Type B pancreatic cell (in vitro differentiated cells): ENCODE measurements around the gene TSHZ1. TPM values are rescaled to one million over a fixed set of nuclear protein-coding genes. Genes with fewer than 3 reads are reported as not detected.
A peak's percentile ranks its signal among the peaks of the same experiment; 100 is the strongest.

Experiments used
- DNase-seq: peaks from one replicate; pipeline ENCODE4 v3.0.0; 2021; ENCODE audit warnings: mixed read lengths; ENCODE audit not compliant: unreplicated experiment; ENCODE audit errors: extremely low spot score
- H3K27ac Mint-ChIP-seq: 2 replicates; pipeline ENCODE4 v1.8.0; 2021; ENCODE audit warnings: mild to moderate bottlenecking, mixed read lengths
- H3K27me3 Mint-ChIP-seq: 2 replicates; pipeline ENCODE4 v1.8.0; 2021; ENCODE audit warnings: mixed read lengths
- H3K36me3 Mint-ChIP-seq: 2 replicates; pipeline ENCODE4 v1.8.0; 2021; ENCODE audit warnings: mixed read lengths
- H3K4me1 Mint-ChIP-seq: one replicate; pipeline ENCODE4 v1.8.0; 2021; ENCODE audit warnings: mixed read lengths; ENCODE audit not compliant: unreplicated experiment
- H3K4me3 Mint-ChIP-seq: 2 replicates; pipeline ENCODE4 v1.8.0; 2021; ENCODE audit warnings: mild to moderate bottlenecking, mixed read lengths
- H3K9me3 Mint-ChIP-seq: 2 replicates; pipeline ENCODE4 v1.8.0; 2021; ENCODE audit warnings: mixed read lengths
- total RNA-seq: library from RNA; stranded (reverse); gene quantifications from 2 replicates; pipeline ENCODE4 v1.2.1, GENCODE V29; 2021; ENCODE audit warnings: low replicate concordance
- TF ChIP-seq, protein P1 (sequence below): fragments of 200-600 bp; sonication (generic); conservative IDR thresholded peaks from 2 replicates; pipeline ENCODE4 v1.5.0; 2021; ENCODE audit warnings: antibody characterized with exemption, mild to moderate bottlenecking

The TSHZ1 gene
- total RNA-seq, 1 donor from 2014 or later, result 79.9 TPM

DNA sequence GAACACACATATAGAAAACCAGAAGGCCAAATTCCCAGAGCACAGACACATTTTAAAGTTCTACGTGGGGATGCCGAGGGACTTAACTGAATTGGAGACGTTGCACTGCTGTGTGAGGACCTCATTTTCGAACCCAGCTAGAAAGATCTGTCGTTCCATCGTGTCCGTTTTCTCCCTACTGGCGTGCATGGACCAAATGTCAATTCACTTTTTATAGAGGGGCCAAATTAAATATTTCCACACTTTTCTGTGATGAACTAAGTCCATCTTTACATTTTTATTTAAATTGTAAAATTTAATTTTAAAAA lies 692 bp upstream of the TSHZ1 start:
- Mint-ChIP-seq H3K9me3 (no peaks in the 10 kb centered on the region), H3K36me3 (peaks cover 25% of the 10 kb centered on the region), H3K27me3 (peaks cover 39% of the 10 kb centered on the region), H3K4me3 (peak overlapping the region; percentile 89), H3K27ac (peak overlapping the region; percentile 86), H3K4me1 (peaks cover 36% of the 10 kb centered on the region)
- TF ChIP-seq, protein P1, sequence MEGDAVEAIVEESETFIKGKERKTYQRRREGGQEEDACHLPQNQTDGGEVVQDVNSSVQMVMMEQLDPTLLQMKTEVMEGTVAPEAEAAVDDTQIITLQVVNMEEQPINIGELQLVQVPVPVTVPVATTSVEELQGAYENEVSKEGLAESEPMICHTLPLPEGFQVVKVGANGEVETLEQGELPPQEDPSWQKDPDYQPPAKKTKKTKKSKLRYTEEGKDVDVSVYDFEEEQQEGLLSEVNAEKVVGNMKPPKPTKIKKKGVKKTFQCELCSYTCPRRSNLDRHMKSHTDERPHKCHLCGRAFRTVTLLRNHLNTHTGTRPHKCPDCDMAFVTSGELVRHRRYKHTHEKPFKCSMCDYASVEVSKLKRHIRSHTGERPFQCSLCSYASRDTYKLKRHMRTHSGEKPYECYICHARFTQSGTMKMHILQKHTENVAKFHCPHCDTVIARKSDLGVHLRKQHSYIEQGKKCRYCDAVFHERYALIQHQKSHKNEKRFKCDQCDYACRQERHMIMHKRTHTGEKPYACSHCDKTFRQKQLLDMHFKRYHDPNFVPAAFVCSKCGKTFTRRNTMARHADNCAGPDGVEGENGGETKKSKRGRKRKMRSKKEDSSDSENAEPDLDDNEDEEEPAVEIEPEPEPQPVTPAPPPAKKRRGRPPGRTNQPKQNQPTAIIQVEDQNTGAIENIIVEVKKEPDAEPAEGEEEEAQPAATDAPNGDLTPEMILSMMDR, result no peak
- DNase-seq, result no peak

DNA sequence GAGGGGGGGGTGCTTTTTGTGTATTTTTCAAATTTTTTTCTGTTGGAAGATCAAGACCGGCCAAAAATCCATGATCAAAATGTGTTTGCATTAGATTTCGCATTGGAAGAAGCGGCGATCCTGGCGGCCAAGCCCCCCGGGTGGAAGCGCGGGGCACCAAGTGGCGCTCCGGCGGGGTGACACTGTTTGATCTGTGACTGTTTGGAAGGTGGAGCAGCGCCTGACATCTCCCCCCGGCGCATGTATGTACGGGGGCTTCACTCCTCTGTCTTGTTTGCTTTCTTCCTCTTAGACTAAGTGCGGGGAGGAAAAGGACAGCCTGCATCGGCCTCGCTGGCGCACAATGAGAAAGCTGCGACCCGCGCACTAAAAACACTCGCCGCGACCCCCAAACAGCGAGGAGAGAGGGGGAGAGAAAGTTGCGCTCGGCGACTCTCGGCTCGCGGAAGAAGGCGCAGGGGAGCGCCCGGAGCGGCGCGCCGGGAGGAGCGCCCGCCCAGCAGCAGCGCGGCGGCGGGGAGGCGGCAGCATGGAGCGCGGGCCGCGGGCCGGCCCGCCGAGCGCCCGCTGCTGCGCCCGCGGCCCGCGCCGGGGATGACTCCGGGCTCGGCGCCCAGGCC lies 515 bp downstream of the TSHZ1 start:
- TF ChIP-seq, protein P1, result no peak
- no peak for DNase-seq
- Mint-ChIP-seq H3K27me3 (peaks cover 32% of the 10 kb centered on the region), H3K4me1 (peaks cover 37% of the 10 kb centered on the region), H3K36me3 (peaks cover 29% of the 10 kb centered on the region), H3K27ac (peak overlapping the region; percentile 86), H3K4me3 (peak overlapping the region; percentile 89), H3K9me3 (no peaks in the 10 kb centered on the region)

DNA sequence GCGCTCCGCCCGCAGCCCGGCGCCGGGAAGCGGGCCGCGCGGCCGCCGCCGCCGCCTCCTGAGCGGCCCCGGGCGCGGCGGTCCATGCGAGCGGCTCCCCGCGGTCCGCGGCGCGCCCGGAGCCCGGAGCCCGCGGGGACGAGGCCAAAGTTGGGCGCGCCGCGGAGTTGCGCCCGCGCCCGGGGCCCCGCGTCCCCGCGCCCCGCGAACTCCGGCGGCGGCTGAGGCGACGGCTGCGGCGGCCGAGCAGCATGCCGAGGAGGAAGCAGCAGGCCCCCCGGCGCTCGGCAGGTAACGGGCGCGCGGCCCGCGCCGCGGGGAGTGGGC lies 992 bp downstream of the TSHZ1 start:
- no peak for DNase-seq
- Mint-ChIP-seq H3K4me3 (no peak overlapping the region), H3K27me3 (peaks cover 29% of the 10 kb centered on the region), H3K27ac (no peak overlapping the region), H3K9me3 (no peaks in the 10 kb centered on the region), H3K36me3 (peaks cover 27% of the 10 kb centered on the region), H3K4me1 (peaks cover 39% of the 10 kb centered on the region)
- TF ChIP-seq, protein P1, result no peak

DNA sequence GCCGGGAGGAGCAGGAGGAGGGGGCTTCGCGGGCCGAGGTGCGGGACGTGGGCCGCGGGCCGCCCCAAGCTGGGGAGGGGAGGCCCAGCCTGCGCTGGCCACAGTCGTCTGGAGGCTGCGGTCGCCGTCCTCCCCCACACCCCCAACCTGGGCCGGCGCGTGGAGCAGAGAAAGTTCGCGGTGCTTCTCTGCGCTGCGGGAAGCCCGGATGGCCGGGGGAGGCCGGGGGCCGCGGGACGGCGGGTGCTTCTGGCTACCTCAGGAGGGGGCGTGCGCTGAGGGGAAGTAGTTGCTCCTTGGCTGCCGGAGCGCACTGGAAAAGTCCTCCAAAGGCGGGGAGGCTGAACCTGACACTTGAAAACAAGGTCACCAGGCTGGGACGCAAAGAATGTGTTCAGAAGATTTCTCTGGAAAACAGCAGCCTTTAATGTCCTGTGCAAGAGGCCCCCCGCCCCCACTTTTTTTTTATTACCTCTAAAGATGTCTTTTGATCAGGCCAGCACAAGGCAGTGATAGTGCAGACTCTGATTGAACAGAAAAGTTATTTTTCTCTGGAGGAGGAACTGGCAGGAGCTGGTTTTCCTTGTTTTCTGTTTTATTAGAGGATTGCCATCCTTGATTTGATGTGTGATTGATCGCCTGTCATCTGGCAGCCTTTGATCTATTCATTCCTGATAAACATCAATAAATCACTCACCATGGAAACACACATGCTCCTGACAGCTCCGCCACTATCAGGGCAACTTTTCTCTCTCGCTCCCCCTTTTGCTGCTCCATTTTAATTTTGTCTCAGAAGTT lies 1.6 kb downstream of the TSHZ1 start:
- H3K27me3 Mint-ChIP-seq, result peaks cover 28% of the 10 kb centered on the region
- peaks cover 27% of the 10 kb centered on the region for H3K36me3 Mint-ChIP-seq
- H3K4me3 Mint-ChIP-seq, result peak overlapping the region; percentile 89
- H3K27ac Mint-ChIP-seq, result peak overlapping the region; percentile 84
- peak; percentile 78 for DNase-seq
- H3K4me1 Mint-ChIP-seq, result peaks cover 43% of the 10 kb centered on the region
- no peaks in the 10 kb centered on the region for H3K9me3 Mint-ChIP-seq
- TF ChIP-seq, protein P1, result no peak

DNA sequence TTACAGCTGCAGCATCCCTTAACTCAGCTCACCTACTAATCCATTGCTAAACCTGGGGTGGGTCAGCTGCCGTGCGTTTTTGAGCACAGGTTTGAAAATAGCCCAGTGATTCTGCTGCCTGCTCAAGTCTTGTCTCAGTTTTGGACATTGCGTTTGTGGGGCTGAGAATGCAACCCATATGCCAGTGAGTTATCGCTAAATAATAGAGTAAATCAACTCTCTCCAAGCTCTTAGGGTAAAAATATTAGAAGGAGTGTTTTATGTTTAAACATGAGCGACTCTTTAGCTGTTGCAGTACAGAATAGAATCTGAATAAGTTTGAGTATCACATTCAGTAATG lies 2.1 kb downstream of the TSHZ1 start:
- Mint-ChIP-seq H3K4me1 (peaks cover 43% of the 10 kb centered on the region), H3K27ac (peak overlapping the region; percentile 84), H3K4me3 (peak overlapping the region; percentile 89), H3K9me3 (no peaks in the 10 kb centered on the region), H3K27me3 (peaks cover 23% of the 10 kb centered on the region), H3K36me3 (peaks cover 24% of the 10 kb centered on the region)
- no peak for DNase-seq
- TF ChIP-seq, protein P1, result no peak
